ENCODE measurements around the gene OTULIN.

GRCh38 chr5:14693070-14693469, 28.6 kb downstream of the OTULIN start:
- TF ChIP-seq, protein P1, sequence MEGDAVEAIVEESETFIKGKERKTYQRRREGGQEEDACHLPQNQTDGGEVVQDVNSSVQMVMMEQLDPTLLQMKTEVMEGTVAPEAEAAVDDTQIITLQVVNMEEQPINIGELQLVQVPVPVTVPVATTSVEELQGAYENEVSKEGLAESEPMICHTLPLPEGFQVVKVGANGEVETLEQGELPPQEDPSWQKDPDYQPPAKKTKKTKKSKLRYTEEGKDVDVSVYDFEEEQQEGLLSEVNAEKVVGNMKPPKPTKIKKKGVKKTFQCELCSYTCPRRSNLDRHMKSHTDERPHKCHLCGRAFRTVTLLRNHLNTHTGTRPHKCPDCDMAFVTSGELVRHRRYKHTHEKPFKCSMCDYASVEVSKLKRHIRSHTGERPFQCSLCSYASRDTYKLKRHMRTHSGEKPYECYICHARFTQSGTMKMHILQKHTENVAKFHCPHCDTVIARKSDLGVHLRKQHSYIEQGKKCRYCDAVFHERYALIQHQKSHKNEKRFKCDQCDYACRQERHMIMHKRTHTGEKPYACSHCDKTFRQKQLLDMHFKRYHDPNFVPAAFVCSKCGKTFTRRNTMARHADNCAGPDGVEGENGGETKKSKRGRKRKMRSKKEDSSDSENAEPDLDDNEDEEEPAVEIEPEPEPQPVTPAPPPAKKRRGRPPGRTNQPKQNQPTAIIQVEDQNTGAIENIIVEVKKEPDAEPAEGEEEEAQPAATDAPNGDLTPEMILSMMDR (IDR thresholded peaks at IDR 0.05): no peak
- no peak for TF ChIP-seq POLR2A (IDR thresholded peaks at IDR 0.05)
